ENCODE measurements around the gene GSG1L. TPM values are rescaled to one million over a fixed set of nuclear protein-coding genes. Genes with fewer than 3 reads are reported as not detected.

The GSG1L gene
- not detected for total RNA-seq

- ATAC-seq (peak; percentile 54), DNase-seq (ENCODE audit: low spot score) (no peak)
Observed at GRCh38 chr16:28063591-28064061, at the start of gene GSG1L. GSG1L (minus strand) TSS chr16:28063714; CDS start chr16:28063424, 290 bp downstream.

DNA sequence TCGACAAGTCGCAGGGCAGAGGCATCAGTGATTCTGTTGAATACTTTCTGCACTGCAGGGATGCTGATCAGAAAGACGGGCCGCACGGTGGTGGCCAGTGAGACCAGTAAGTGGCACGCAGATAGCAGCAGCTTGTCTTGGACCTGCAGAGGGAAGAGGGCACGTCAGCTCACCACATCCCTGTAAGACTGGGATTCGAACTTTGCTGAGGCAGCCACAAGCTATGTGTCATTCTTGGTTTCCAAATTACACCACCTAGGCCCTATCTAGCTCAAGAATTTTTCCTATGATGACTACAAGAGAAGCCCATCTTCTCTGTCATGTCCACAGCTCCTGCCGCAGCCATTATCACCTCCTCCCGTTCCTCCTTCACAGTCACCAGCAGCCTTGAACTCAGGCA, 49.4 kb upstream of the GSG1L start:
- DNase-seq (ENCODE audit: low spot score) (no peak), ATAC-seq (no peak)

DNA sequence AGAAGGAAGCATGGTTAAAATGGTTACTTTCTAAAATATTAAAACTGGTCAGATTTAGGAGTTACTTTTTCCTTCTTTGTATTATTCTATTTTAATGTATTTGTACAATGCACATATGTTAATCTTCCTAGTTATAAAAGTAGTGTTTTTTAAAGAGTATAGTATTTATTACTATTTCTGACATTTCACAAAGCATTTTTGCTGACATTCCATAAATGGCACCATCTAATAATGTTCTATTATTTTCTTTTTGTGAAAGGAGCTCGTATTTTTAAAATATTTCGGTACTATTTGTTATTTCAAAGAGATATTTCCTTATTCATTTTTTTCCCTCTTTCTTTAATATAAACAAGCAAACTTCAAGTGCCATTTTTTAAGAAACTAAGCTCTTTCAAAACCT, 47.5 kb upstream of the GSG1L start:
- ATAC-seq = no peak

GRCh38 chr16:28110479-28110878, 47.0 kb upstream of the GSG1L start:
- DNase-seq (ENCODE audit: low spot score) = no peak
- ATAC-seq = no peak

More for the DNA sequence above, 47.5 kb upstream of the GSG1L start:
- DNase-seq (ENCODE audit: low spot score) = no peak

DNA sequence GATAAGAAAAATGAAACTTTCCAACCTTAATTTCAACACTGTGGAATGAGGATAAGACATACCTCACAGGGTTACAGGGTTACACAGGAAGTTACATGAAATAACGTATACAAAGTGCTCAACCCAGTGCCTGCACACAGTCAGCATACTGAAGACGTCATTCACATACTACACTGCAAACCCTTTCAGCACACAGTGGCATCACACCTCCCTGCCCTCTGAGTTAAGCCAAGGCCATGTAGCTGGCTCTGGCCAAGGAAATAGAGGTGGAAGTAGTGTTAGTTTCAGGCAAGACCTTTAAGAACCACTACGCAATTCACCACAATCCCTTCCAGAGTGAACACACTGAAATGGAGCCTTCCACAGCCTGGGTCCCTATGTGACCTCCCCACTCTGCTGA, 46.6 kb upstream of the GSG1L start:
- ATAC-seq = no peak

DNA sequence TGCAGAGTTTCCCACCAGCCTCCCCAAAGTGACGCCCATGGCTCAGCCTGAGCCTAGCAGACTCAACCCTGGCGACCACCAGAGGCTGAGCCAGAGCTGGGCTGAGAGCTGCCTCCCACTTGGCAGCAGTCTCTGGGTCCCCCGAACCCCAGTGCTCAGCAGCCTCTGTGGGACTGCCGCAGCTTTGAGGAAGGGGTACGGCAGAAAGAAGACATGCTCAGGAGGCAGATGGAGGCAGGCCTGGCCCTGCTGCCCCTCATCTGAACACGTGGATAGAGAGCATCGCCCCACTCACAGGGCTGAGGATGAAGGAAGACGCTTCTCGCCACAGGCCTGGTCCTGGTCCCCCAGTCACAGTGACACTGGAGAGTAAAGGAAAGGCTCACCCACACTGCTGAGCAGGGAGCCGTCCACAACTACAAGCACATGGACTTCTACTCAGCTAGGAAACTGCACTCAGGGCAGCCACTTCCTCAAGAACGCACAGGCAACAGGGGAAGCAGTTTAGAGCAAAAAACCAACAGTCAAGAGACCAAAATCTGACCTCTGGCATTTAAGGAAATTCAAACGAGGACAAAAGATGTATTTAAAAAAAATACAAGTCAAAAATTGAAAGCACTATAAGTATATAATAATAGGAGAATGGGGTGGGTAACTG, 45.2 kb upstream of the GSG1L start:
- ATAC-seq = no peak
- DNase-seq (ENCODE audit: low spot score) = no peak

More for the DNA sequence above, 46.6 kb upstream of the GSG1L start:
- DNase-seq (ENCODE audit: low spot score) = no peak

- ATAC-seq = peak; percentile 59
Observed at GRCh38 chr16:28107232-28107631, 43.7 kb upstream of the GSG1L start.

GRCh38 chr16:28106467-28107215, 43.1 kb upstream of the GSG1L start:
- ATAC-seq (peak; percentile 22), DNase-seq (ENCODE audit: low spot score) (no peak)

More at GRCh38 chr16:28107232-28107631, 43.7 kb upstream of the GSG1L start:
- DNase-seq (ENCODE audit: low spot score) = no peak

GRCh38 chr16:28105954-28106353, 42.4 kb upstream of the GSG1L start:
- DNase-seq (ENCODE audit: low spot score) = no peak
- ATAC-seq = no peak

GRCh38 chr16:28105297-28105696, 41.8 kb upstream of the GSG1L start:
- DNase-seq (ENCODE audit: low spot score) (no peak), ATAC-seq (peak; percentile 82)

DNA sequence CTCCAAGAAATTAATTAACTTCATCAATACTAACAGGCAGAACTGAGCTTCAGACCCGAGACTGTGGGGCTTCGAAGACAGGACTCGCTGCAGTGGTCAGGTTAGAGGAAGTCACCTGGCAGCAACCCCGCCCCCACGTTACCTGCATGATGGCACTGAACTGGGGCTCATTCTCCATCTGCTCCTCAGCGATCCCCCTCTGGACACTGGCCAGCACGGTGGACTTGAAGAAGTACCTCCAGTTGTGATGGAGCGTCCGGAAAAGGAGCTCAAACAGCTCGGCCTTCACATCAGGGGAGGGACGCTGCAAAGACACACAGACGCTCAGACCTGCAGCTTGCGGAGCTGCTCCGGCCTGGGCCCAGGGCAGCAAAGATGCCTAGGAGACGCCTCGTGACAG, 40.9 kb upstream of the GSG1L start:
- DNase-seq (ENCODE audit: low spot score) = no peak

DNA sequence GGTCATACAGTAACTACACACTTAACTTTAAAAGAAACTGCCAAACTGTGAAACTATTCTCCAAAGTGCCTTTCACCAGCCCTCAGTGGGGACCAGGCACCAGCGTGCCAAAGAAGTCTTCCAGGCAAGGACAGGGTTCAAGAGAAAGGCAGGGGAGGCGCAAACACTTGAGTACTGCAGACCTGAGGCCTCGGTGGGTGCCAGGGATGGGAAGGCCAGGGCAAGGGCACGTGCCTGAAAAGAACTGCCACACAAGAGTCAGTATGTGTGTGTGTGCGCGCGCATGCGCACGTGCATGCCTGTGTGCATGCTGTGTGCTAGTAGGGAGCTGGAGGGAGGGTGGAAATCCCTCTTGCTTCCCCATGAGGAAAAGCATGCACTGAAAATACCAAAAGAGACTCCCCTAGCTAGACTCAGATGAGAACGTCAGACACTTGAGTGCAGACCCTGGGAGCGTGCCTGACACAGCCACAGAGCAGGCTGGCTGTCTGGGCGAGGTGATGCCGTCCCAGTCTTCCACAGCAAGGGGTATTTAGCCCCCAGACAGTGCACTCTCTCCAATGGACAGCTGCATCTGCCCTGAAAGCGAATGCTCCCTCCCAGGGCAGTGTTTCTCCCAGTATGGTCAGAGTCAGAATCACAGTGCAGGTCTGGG, 40.1 kb upstream of the GSG1L start:
- no peak for ATAC-seq
- no peak for DNase-seq (ENCODE audit: low spot score)

More for the DNA sequence above, 40.9 kb upstream of the GSG1L start:
- no peak for ATAC-seq

DNA sequence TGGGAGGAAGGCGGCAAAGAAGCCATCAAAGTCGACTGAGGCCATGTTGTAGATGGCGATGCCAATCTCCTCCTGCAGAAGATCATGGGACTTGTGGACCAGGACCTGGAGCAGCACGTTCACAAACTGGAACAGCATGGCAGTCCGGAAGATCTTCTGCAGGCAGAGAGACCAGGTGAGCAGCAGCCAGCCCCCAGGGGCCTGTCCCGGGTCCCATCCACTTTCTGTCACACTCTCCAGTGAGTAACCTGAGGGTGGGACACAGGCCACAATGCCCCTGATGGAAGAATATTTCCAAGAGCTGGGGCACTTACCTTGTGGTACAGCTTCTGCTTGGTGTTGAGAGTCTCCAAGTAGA, 38.0 kb upstream of the GSG1L start:
- DNase-seq (ENCODE audit: low spot score) (no peak), ATAC-seq (no peak)

GRCh38 chr16:28100810-28101532, 37.5 kb upstream of the GSG1L start:
- ATAC-seq = no peak
- DNase-seq (ENCODE audit: low spot score) = no peak

DNA sequence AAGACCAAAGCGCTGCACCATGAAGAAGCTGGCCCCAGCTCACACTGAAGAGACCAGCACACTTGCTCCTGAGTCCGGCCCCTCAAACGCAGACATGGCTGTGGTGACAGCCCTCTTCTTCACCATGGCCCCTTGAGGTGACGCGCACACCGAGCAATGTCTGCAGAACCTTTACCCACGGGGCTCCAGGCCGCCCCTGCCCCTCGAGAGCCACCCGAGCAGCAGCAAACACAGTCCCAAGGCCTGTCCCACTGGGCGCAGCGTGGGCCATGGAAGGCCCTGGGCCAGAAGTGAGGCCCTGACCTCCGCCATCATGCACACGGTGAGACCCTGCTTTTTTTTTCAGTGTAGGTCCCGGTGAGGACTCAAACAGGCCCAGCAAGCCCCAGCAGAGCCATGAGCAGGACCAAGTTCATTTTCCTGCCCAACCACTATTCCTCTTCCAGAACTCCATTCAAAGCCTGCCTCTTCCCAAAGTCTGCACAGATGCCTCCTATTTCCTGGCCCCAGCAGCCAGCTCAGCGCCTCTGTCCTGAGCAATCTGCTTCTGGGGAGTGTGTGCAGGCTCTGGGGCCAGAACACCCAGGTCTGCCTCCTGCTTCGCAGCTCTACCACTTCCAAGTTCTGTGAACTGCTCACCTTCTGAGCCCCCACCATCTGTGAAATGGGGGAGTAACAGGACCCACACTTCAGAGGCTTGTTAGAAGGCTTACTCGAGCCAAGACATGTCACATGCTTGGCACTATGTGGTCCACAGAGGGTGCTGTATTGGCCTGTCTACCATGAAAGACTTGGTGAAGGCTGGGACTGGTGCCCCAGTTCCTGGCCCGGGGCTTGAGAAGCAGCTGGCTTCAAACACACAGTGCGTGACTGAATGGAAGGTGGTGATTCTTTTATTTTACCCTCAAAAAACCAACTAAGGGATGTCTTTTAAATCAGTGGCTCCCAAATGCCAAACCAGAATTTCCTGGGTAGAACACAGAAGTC, 35.7 kb upstream of the GSG1L start:
- no peak for ATAC-seq
- DNase-seq (ENCODE audit: low spot score) = no peak

GRCh38 chr16:28098171-28098958, 34.9 kb upstream of the GSG1L start:
- no peak for DNase-seq (ENCODE audit: low spot score)
- peak; percentile 18 for ATAC-seq

DNA sequence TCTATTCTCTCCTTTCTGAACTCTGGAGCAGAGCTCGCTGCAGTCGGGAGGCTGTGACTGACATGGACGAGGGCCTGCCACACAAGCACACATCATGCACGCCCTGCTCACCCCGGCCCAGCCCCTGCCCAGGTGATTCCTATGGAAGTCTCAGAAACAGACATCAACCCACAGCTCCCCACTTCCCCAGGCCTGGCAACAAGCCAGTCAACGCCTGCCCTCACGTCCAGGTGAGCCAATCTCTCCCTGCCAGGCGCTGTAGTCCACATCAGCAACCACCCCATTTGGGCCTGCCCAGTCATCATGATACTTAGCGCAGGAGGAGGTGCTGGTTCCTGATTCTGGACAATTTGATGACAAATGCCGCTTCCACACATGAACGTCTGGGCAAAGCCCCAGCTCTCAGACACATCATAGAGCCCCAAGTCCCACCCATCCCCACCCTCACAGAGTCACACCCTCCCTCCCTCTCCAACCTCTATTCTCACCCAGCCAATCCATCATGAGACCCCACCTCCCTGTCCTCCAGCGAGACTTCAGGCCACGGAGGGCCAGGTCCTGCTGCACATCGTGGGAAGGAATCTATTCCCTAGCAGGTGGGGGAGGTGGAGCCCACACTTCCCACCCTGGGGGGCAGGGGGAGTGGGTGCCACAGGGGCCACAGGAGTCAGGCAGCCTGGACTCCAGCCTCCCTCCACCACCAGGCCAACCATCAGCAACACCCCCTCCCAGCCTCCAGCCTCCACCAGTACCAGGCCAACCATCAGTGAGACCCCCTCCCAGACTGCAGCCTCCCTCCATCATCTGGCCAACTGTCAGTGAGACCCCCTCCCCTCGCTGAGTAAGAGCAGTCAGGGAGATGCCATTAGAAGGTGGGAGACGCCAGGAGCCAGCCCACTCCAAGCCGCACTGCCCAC, 33.7 kb upstream of the GSG1L start:
- DNase-seq (ENCODE audit: low spot score) = no peak
- no peak for ATAC-seq

GRCh38 chr16:28093385-28093725, 29.8 kb upstream of the GSG1L start:
- ATAC-seq = no peak
- no peak for DNase-seq (ENCODE audit: low spot score)
